NB4 (cell line): ENCODE measurements around the gene OR52W1.
A peak's percentile ranks its signal among the peaks of the same experiment; 100 is the strongest.

Experiments
- DNase-seq: peaks from one replicate; pipeline ENCODE4 v3.0.0; 2010; ENCODE audit warnings: low read depth
- H3K4me3 ChIP-seq: one replicate; pipeline ENCODE4 v1.5.1; 2011; ENCODE audit warnings: mild to moderate bottlenecking, low read depth, low read length, moderate library complexity
- CTCF ChIP-seq: IDR thresholded peaks from one replicate; pipeline ENCODE4 v1.5.1; 2012; ENCODE audit warnings: low read depth, low read length
- MAX ChIP-seq: IDR thresholded peaks from 2 replicates; pipeline ENCODE4 v1.6.1; 2011; ENCODE audit warnings: low read depth, low read length
- MYC ChIP-seq: IDR thresholded peaks from 2 replicates; pipeline ENCODE4 v1.6.1; 2011; ENCODE audit warnings: low read depth, low read length
- POLR2A ChIP-seq: IDR thresholded peaks from 2 replicates; pipeline ENCODE4 v1.6.1; 2011; ENCODE audit warnings: mild to moderate bottlenecking; ENCODE audit not compliant: insufficient read length; ENCODE audit errors: extremely low read depth

The OR52W1 gene

GRCh38 chr11:6175440-6175839, 23.6 kb upstream of the OR52W1 start:
- DNase-seq, result no peak
- no peak overlapping the region for H3K4me3 ChIP-seq
- no peak for TF ChIP-seq MAX
- TF ChIP-seq POLR2A, result no peak
- TF ChIP-seq MYC, result no peak
- TF ChIP-seq CTCF, result no peak

GRCh38 chr11:6191742-6192141, 7.3 kb upstream of the OR52W1 start:
- no peak overlapping the region for H3K4me3 ChIP-seq
- no peak for TF ChIP-seq CTCF
- no peak for TF ChIP-seq MAX
- no peak for TF ChIP-seq POLR2A
- no peak for TF ChIP-seq MYC
- peak; percentile 16 for DNase-seq

GRCh38 chr11:6194065-6194581, 4.9 kb upstream of the OR52W1 start:
- peak; percentile 56 for TF ChIP-seq MAX
- TF ChIP-seq CTCF, result no peak
- TF ChIP-seq MYC, result peak; percentile 62
- TF ChIP-seq POLR2A, result peak; percentile 42
- no peak overlapping the region for H3K4me3 ChIP-seq
- peak; percentile 86 for DNase-seq

GRCh38 chr11:6196396-6196795, 2.6 kb upstream of the OR52W1 start:
- TF ChIP-seq POLR2A (no peak), CTCF (no peak), MYC (no peak), MAX (no peak)
- H3K4me3 ChIP-seq, result no peak overlapping the region
- peak; percentile 60 for DNase-seq

- DNase-seq, result no peak
- no peak overlapping the region for H3K4me3 ChIP-seq
- no peak for TF ChIP-seq MYC
- TF ChIP-seq POLR2A, result no peak
- no peak for TF ChIP-seq MAX
- TF ChIP-seq CTCF, result no peak
Measured at GRCh38 chr11:6197466-6198200, 1.4 kb upstream of the OR52W1 start.
